ENCODE data around the gene FHIT. TPM values are rescaled to one million over a fixed set of nuclear protein-coding genes. Genes with fewer than 3 reads are reported as not detected.

The FHIT gene
- polyA plus RNA-seq, 1 of the 3 experiments (the other 2 are of a cell fraction), result 0.41 TPM

DNA sequence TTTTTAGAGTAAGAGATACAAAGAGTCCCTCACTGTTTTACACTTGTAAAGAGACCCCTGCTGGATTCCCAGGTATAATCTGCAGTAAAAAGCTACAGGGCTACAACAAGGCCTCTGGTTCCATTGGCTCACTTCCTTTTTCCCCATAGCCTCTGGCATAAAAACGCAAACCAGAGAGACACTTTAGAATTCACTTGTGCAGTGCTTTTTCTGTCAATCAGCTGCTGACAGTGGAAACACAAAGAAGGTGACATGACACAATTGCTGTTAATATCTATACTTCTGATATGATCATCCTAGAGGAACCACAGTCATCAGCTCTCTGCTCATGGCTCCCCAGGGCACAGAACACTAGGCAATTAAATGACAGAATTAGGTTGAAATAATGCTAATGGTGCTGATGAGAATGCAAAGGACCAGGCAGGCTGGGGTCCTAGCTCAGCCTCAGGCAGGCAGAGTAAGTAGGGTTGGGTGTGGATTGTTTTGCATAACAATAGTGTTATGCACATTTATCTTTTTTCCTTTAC lies 1533.5 kb downstream of the FHIT start:
- CTCF ChIA-PET, result interaction anchor here (0.9 to 3.0 kb wide), 10 partner anchors 8 to 142 kb away, joined by 3 to 19 read pairs (median 4); no protein-coding TSS in a partner anchor
- Histone ChIP-seq H3K27ac (ENCODE audit: low read depth in 2 of 2, low read length in 1 of 2) (peak overlapping the region in 1 of 2 experiments; percentile 69; a peak in 2 of 4 replicates), H4K20me1 (ENCODE audit: insufficient read depth) (no peaks in the 10 kb centered on the region), H3K9ac (no peak overlapping the region), H2AFZ (ENCODE audit: low read depth) (no peak overlapping the region), H3K9me2 (no peaks in the 10 kb centered on the region), H3K4me1 (ENCODE audit: control insufficient read depth in 1 of 2, insufficient read depth in 2 of 2, low read depth in 1 of 2, low read length in 1 of 2) (peaks cover 0 to 12% of the 10 kb centered on the region in 2 experiments; a peak in 2 of 4 replicates), H3K9me3 (no peaks in the 10 kb centered on the region), H3F3A (replicated peaks; ENCODE audit: insufficient read depth) (no peaks in the 10 kb centered on the region), H3K4me3 (ENCODE audit: low read depth in 2 of 2, low read length in 1 of 2) (no peak overlapping the region), H3K4me2 (no peak overlapping the region), H3K27me3 (ENCODE audit: insufficient read depth) (no peaks in the 10 kb centered on the region), H3K79me2 (ENCODE audit: insufficient read depth) (no peaks in the 10 kb centered on the region), H3K36me3 (replicated peaks in 1 of 2; ENCODE audit: control insufficient read depth in 1 of 2, insufficient read depth in 2 of 2, low read length in 1 of 2) (no peaks in the 10 kb centered on the region)
- peak; percentile 31; the same call in 1 of the 2 replicates for TF ChIP-seq RAD21 (IDR thresholded peaks at IDR 0.05; ENCODE audit: low read length)
- TF ChIP-seq FOXM1 (IDR thresholded peaks at IDR 0.05; ENCODE audit: low read depth), result no peak
- peak; percentile 17 for TF ChIP-seq CHD2 (IDR thresholded peaks at IDR 0.05; ENCODE audit: low read length, partially characterized antibody)
- TF ChIP-seq TAF1 (IDR thresholded peaks at IDR 0.05; ENCODE audit: borderline replicate concordance, low read depth, low read length), result no peak
- no peak for TF ChIP-seq SMC3 (IDR thresholded peaks at IDR 0.05; ENCODE audit: low read depth, low read length)
- TF ChIP-seq, protein P1, sequence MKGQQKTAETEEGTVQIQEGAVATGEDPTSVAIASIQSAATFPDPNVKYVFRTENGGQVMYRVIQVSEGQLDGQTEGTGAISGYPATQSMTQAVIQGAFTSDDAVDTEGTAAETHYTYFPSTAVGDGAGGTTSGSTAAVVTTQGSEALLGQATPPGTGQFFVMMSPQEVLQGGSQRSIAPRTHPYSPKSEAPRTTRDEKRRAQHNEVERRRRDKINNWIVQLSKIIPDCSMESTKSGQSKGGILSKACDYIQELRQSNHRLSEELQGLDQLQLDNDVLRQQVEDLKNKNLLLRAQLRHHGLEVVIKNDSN (IDR thresholded peaks at IDR 0.05; ENCODE audit: borderline replicate concordance, low read depth), result no peak
- TF ChIP-seq GABPA (IDR thresholded peaks at IDR 0.05; ENCODE audit: low read depth), result no peak
- peak in 1 of 2 experiments; percentile 74; a peak in 2 of 4 replicates for TF ChIP-seq EP300 (IDR thresholded peaks at IDR 0.05; ENCODE audit: borderline replicate concordance in 1 of 2, low read depth in 1 of 2, low read length in 1 of 2)
- peak; percentile 41; the same call in 1 of the 2 replicates for TF ChIP-seq RCOR1 (IDR thresholded peaks at IDR 0.05; ENCODE audit: low read length)
- peak; percentile 64; the same call in 1 of the 2 replicates for TF ChIP-seq GATA2 (CRISPR knock-in tag; IDR thresholded peaks at IDR 0.05)
- DNase-seq, result peak; percentile 23
- 11% methylated on average over 1 of the region's 1 CpG for WGBS (ENCODE audit: low lambda C conversion rate)
- POLR2A ChIA-PET, result no interaction called here

DNA sequence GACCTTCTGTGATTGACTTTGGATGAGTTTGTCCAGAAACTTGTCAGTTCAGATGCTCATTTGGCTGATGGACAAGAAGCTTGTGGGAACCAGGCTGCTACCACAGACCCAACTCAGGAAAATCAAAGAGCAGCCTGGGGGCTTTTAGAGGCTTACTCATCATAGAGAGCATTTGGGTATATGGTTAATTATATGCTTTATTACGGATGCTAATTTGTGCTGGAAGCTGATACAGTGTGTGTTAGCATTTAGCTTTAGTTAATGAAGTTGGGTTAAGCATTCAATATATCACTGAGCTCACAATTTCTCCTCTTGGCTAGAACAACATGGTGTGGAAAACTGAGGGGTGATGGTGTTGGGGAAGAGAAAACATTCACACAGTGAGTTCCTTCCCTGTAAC lies 1537.2 kb downstream of the FHIT start:
- H2AFZ ChIP-seq (ENCODE audit: low read depth), result no peak overlapping the region
- H3K36me3 ChIP-seq (replicated peaks in 1 of 2; ENCODE audit: control insufficient read depth in 1 of 2, insufficient read depth in 2 of 2, low read length in 1 of 2), result no peaks in the 10 kb centered on the region
- no peaks in the 10 kb centered on the region for H4K20me1 ChIP-seq (ENCODE audit: insufficient read depth)
- H3K79me2 ChIP-seq (ENCODE audit: insufficient read depth), result no peaks in the 10 kb centered on the region
- no peak for DNase-seq
- ChIA-PET POLR2A (no interaction called here), CTCF (interaction anchor here (0.8 kb wide), 2 partner anchors 10 to 20 kb away, joined by 3 to 4 read pairs; no protein-coding TSS in a partner anchor)
- no peaks in the 10 kb centered on the region for H3F3A ChIP-seq (replicated peaks; ENCODE audit: insufficient read depth)
- H3K27ac ChIP-seq (ENCODE audit: low read depth in 2 of 2, low read length in 1 of 2), result no peak overlapping the region
- no peak overlapping the region for H3K4me3 ChIP-seq (ENCODE audit: low read depth in 2 of 2, low read length in 1 of 2)
- H3K9me2 ChIP-seq, result no peaks in the 10 kb centered on the region
- H3K9ac ChIP-seq, result no peak overlapping the region
- no peak overlapping the region for H3K4me2 ChIP-seq
- H3K27me3 ChIP-seq (ENCODE audit: insufficient read depth), result no peaks in the 10 kb centered on the region
- H3K4me1 ChIP-seq (ENCODE audit: control insufficient read depth in 1 of 2, insufficient read depth in 2 of 2, low read depth in 1 of 2, low read length in 1 of 2), result peaks cover 0 to 22% of the 10 kb centered on the region in 2 experiments; a peak in 2 of 4 replicates
- 9% methylated on average over 1 of the region's 1 CpG for WGBS (ENCODE audit: low lambda C conversion rate)
- no peak for TF ChIP-seq EP300 (IDR thresholded peaks at IDR 0.05; ENCODE audit: borderline replicate concordance in 1 of 2, low read depth in 1 of 2, low read length in 1 of 2)
- TF ChIP-seq CHD2 (IDR thresholded peaks at IDR 0.05; ENCODE audit: low read length, partially characterized antibody), result no peak
- H3K9me3 ChIP-seq, result no peaks in the 10 kb centered on the region
